K562 (cell line): ENCODE data around the gene RFWD3. TPM values are rescaled to one million over a fixed set of nuclear protein-coding genes. Genes with fewer than 3 reads are reported as not detected.
A peak's percentile ranks its signal among the peaks of the same experiment; 100 is the strongest.

ENCODE experiments used
- ATF1 ChIP-seq, 2 experiments: fragments of 450-650 bp in 1 of 2; IDR thresholded peaks; 2 replicates each; pipeline ENCODE4 v1.6.1; 2016; ENCODE audit warnings: missing compliant biosample characterization in 1 of 2, missing genetic modification characterization in 1 of 2
- CBFA2T2 ChIP-seq: fragments of 450-650 bp; conservative IDR thresholded peaks from 2 replicates; pipeline ENCODE4 v1.6.1; 2017; ENCODE audit warnings: mild to moderate bottlenecking
- DIDO1 ChIP-seq: fragments of 450-650 bp; IDR thresholded peaks from 2 replicates; pipeline ENCODE4 v1.6.1; 2016; ENCODE audit warnings: low read depth, missing biosample characterization, missing genetic modification characterization
- ELF1 ChIP-seq: fragments of 200-800 bp; sonication (Bioruptor generic); IDR thresholded peaks from 2 replicates; pipeline ENCODE4 v1.6.1; 2016; ENCODE audit warnings: missing genetic modification characterization, missing compliant biosample characterization
- KDM5B ChIP-seq: fragments of 200-600 bp; sonication (generic); IDR thresholded peaks from 2 replicates; pipeline ENCODE4 v1.6.1; 2012; ENCODE audit warnings: low read depth, mild to moderate bottlenecking, moderate library complexity, low read length, control low read depth, inconsistent platforms; ENCODE audit not compliant: insufficient replicate concordance
- MED1 ChIP-seq: sonication (generic); formaldehyde crosslinking; IDR thresholded peaks from 2 replicates; pipeline ENCODE4 v1.8.1; 2023; ENCODE audit warnings: missing genetic modification reagents, borderline replicate concordance
- NELFE ChIP-seq: IDR thresholded peaks from 2 replicates; pipeline ENCODE4 v1.6.1; 2011; ENCODE audit warnings: mild to moderate bottlenecking; ENCODE audit not compliant: insufficient read depth, insufficient read length
- RFX5 ChIP-seq: IDR thresholded peaks from 2 replicates; pipeline ENCODE4 v1.6.1; 2011; ENCODE audit warnings: low read depth, mild to moderate bottlenecking, improper control_type of control experiment, low read length
- SNRNP70 ChIP-seq: fragments of 200-400 bp; formaldehyde crosslinking; optimal IDR thresholded peaks from 2 replicates; pipeline ENCODE3; 2017; ENCODE audit warnings: low read depth, low read length
- TAF1 ChIP-seq: IDR thresholded peaks from 2 replicates; pipeline ENCODE4 v1.6.1; 2011; ENCODE audit warnings: mild to moderate bottlenecking, low read length, moderate library complexity; ENCODE audit not compliant: insufficient read depth, control insufficient read depth, severe bottlenecking; ENCODE audit errors: extremely low read depth
- TCF7 ChIP-seq: sonication (generic); IDR thresholded peaks from 2 replicates; pipeline ENCODE4 v1.6.1; 2016; ENCODE audit warnings: antibody characterized with exemption, borderline replicate concordance
- U2AF2 ChIP-seq: fragments of 200-400 bp; formaldehyde crosslinking; optimal IDR thresholded peaks from 2 replicates; pipeline ENCODE3; 2017; ENCODE audit warnings: low read depth, mild to moderate bottlenecking, low read length
- ZFPM2 ChIP-seq: fragments of 250-450 bp; sonication (Bioruptor Pico); IDR thresholded peaks from 2 replicates; pipeline ENCODE4 v1.5.1; 2022; ENCODE audit warnings: mild to moderate bottlenecking
- ZNF146 ChIP-seq: IDR thresholded peaks from one replicate; pipeline ENCODE4 v1.6.1; 2018; ENCODE audit warnings: missing compliant biosample characterization; ENCODE audit not compliant: unreplicated experiment
- ZNF639 ChIP-seq, 2 experiments: fragments of 200-800 bp in 1 of 2; sonication (Bioruptor generic) in 1 of 2; sonication (generic) in 1 of 2; formaldehyde crosslinking in 1 of 2; IDR thresholded peaks in 1 of 2; conservative IDR thresholded peaks in 1 of 2; 2 replicates each; pipeline versions ENCODE4 v1.5.0 to v1.6.1; 2016 to 2020; ENCODE audit warnings: missing compliant biosample characterization in 1 of 2, missing genetic modification characterization in 1 of 2, missing genetic modification reagents in 1 of 2
- ZNF77 ChIP-seq: fragments of 250-450 bp; sonication (Bioruptor Pico); IDR thresholded peaks from 2 replicates; pipeline ENCODE4 v1.5.0; 2020
- polyA plus RNA-seq, 8 experiments: library from polyadenylated mRNA; depleted of rRNA in 4 of 8; stranded (reverse) in 5 of 8; unstranded in 3 of 8; fragments of >200 nt; fragmentation: Nextera tagmentation in 2 of 8; fragmentation: Illumina TruSeq in 1 of 8; extraction: Ambion mirVana in 2 of 8; extraction: Trizol in 1 of 8; gene quantifications; 2 replicates each; pipeline versions ENCODE4 v1.2.1 to v1.2.3, GENCODE V29; 2011 to 2014; ENCODE audit warnings: inconsistent platforms in 1 of 8, missing spikeins in 1 of 8
- total RNA-seq, 7 experiments: library from RNA; depleted of rRNA in 6 of 7; stranded (reverse); fragments of >200 nt in 6 of 7; fragmentation: Illumina TruSeq in 2 of 7; extraction: Trizol in 2 of 7; gene quantifications; 2 replicates each; pipeline versions ENCODE4 v1.2.1 to v1.2.3, GENCODE V29; 2011 to 2021; ENCODE audit warnings: low replicate concordance in 1 of 7
- TF ChIP-seq, protein P1 (sequence below): conservative IDR thresholded peaks from 2 replicates; pipeline ENCODE4 v1.6.1; 2011; ENCODE audit warnings: low read depth, mild to moderate bottlenecking, low read length; ENCODE audit not compliant: control insufficient read depth
- TF ChIP-seq, protein P2 (sequence below): fragments of 450-650 bp; IDR thresholded peaks from 2 replicates; pipeline ENCODE4 v1.6.1; 2017; ENCODE audit warnings: antibody characterized with exemption, mild to moderate bottlenecking
- TF ChIP-seq, protein P3 (sequence below): sonication (generic); formaldehyde crosslinking; IDR thresholded peaks from 2 replicates; pipeline ENCODE4 v1.8.0; 2022; ENCODE audit warnings: mild to moderate bottlenecking, missing genetic modification reagents

RFWD3 gene
- total and polyA plus RNA-seq, 9 of the 15 experiments (the other 6 are each of a cell fraction or from before 2014, with no cell fraction given), result 20.8 to 121 (median 79.0) TPM

DNA sequence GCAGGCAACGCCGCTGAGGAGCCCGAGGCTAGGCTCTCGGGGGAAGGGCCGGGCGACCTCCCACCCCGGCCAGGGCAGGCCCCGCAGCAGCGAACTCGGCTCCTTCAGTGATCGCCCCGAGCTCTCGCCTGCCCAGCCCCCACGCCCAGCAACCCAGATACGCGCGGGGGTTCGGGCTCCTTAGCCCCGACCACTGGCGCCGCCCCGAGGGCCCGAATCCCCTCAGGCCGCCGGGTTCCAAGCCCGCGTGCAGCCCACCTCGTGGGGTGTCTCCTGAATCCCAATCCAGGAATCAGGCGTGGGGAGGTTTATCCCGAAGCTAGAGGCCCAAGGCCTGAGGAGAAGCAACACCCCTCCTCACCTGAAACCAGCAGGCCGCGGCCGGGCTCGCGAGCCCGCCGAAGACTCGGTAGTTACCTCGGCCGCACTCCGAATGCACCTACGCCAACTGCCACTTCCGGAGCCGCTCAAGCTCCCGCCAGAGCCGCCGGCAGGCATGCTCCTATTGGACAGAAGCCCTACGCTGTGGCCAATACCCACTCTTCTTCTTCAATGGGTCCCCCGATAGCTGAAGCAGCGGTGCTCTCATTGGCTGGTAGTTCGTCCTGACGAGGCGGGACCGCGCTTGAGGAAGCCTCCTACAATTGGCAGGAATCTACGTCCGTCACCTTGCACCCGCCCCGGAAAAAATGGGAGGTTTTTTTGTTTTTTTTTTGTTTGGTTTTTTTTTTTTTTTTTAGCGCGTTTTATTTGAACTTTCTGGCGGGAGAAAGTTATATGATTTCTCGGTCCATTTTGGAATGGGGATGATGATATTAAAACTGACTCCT, at the start of gene RFWD3 (continued):
- TF ChIP-seq, protein P1, sequence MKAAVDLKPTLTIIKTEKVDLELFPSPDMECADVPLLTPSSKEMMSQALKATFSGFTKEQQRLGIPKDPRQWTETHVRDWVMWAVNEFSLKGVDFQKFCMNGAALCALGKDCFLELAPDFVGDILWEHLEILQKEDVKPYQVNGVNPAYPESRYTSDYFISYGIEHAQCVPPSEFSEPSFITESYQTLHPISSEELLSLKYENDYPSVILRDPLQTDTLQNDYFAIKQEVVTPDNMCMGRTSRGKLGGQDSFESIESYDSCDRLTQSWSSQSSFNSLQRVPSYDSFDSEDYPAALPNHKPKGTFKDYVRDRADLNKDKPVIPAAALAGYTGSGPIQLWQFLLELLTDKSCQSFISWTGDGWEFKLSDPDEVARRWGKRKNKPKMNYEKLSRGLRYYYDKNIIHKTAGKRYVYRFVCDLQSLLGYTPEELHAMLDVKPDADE, result peak; percentile 81; the same call in 1 of the 2 replicates
- TF ChIP-seq ELF1 (tag) (peak; percentile 94), CBFA2T2 (no peak), DIDO1 (tag) (peak; percentile 42; the same call in 1 of the 2 replicates), ZNF639 (CRISPR knock-in tag; conservative IDR thresholded peaks at IDR 0.05 in 1 of 2, IDR thresholded peaks at IDR 0.05 in 1 of 2) (no peak; a peak in 1 of 4 replicates), TAF1 (peak; percentile 98), TCF7 (no peak), NELFE (no peak), SNRNP70 (no peak), U2AF2 (no peak), RFX5 (no peak), KDM5B (peak; percentile 79), MED1 (CRISPR knock-in tag) (no peak), ZNF146 (CRISPR knock-in tag) (no peak), ATF1 (CRISPR knock-in tag; IDR thresholded peaks at IDR 0.05) (peak; percentile 50; the same call in 1 of the 2 replicates), ATF1 (tag; IDR thresholded peaks at IDR 0.05) (peak; percentile 94), ZNF77 (CRISPR knock-in tag) (no peak), ZFPM2 (CRISPR knock-in tag) (no peak)
- TF ChIP-seq, protein P2, sequence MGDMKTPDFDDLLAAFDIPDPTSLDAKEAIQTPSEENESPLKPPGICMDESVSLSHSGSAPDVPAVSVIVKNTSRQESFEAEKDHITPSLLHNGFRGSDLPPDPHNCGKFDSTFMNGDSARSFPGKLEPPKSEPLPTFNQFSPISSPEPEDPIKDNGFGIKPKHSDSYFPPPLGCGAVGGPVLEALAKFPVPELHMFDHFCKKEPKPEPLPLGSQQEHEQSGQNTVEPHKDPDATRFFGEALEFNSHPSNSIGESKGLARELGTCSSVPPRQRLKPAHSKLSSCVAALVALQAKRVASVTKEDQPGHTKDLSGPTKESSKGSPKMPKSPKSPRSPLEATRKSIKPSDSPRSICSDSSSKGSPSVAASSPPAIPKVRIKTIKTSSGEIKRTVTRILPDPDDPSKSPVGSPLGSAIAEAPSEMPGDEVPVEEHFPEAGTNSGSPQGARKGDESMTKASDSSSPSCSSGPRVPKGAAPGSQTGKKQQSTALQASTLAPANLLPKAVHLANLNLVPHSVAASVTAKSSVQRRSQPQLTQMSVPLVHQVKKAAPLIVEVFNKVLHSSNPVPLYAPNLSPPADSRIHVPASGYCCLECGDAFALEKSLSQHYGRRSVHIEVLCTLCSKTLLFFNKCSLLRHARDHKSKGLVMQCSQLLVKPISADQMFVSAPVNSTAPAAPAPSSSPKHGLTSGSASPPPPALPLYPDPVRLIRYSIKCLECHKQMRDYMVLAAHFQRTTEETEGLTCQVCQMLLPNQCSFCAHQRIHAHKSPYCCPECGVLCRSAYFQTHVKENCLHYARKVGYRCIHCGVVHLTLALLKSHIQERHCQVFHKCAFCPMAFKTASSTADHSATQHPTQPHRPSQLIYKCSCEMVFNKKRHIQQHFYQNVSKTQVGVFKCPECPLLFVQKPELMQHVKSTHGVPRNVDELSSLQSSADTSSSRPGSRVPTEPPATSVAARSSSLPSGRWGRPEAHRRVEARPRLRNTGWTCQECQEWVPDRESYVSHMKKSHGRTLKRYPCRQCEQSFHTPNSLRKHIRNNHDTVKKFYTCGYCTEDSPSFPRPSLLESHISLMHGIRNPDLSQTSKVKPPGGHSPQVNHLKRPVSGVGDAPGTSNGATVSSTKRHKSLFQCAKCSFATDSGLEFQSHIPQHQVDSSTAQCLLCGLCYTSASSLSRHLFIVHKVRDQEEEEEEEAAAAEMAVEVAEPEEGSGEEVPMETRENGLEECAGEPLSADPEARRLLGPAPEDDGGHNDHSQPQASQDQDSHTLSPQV, result peak; percentile 19; the same call in 1 of the 2 replicates
- TF ChIP-seq, protein P3, sequence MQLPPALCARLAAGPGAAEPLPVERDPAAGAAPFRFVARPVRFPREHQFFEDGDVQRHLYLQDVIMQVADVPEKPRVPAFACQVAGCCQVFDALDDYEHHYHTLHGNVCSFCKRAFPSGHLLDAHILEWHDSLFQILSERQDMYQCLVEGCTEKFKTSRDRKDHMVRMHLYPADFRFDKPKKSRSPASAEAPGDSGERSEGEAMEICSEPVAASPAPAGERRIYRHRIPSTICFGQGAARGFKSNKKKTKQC (CRISPR knock-in tag), result peak; percentile 87; the same call in 1 of the 2 replicates
